Adipose tissue (tissue), 3 donors: Measurements from ENCODE around the gene CEP128. TPM values are rescaled to one million over a fixed set of nuclear protein-coding genes. Genes with fewer than 3 reads are reported as not detected.

Experiments used
- H3K27ac ChIP-seq: one replicate; pipeline ENCODE4 v1.5.1; 2013; ENCODE audit warnings: low read depth, low read length
- WGBS, 3 donors: extraction: QIAGEN DNeasy Blood & Tissue Kit; methylation state at CpG; one replicate each; pipeline ENCODE4 v1.1.7; 2013; 5-methylcytosine and 5-hydroxymethylcytosine counted together
- polyA plus RNA-seq, 3 donors: library from polyadenylated mRNA; stranded (reverse); fragments of 200-250 nt; gene quantifications; one replicate each; pipeline ENCODE4 v1.2.3, GENCODE V29; 2013
- donor health status: healthy with polysubstance abuse.
- donor health status: Bipolar disorder and iron deficiency.
- donor health status: healthy.

The CEP128 gene
- polyA plus RNA-seq, 3 donors = 0.64 to 1.9 (median 1.9) TPM

- no peak overlapping the region for H3K27ac ChIP-seq
- 75 to 95% (median 95%) methylated on average over 3 of the region's 3 CpGs for WGBS, 3 donors
Measured at GRCh38 chr14:80839743-80840142, 101.8 kb downstream of the CEP128 start.

GRCh38 chr14:80809663-80810062 is 131.9 kb downstream of the CEP128 start:
- H3K27ac ChIP-seq = no peak overlapping the region

GRCh38 chr14:80805136-80805535 is 136.4 kb downstream of the CEP128 start:
- 72 to 93% (median 87%) methylated on average over 1 of the region's 1 CpG for WGBS, 3 donors
- no peak overlapping the region for H3K27ac ChIP-seq

- 93 to 96% (median 94%) methylated on average over 3 of the region's 3 CpGs for WGBS, 3 donors
- no peak overlapping the region for H3K27ac ChIP-seq
Measured at GRCh38 chr14:80798878-80799277, 142.7 kb downstream of the CEP128 start.

- no peak overlapping the region for H3K27ac ChIP-seq
- 92 to 94% (median 93%) methylated on average over 3 of the region's 3 CpGs for WGBS, 3 donors
Measured at GRCh38 chr14:80798211-80798610, 143.3 kb downstream of the CEP128 start.

GRCh38 chr14:80792771-80793170 is 148.8 kb downstream of the CEP128 start:
- H3K27ac ChIP-seq = no peak overlapping the region
- 95 to 97% (median 97%) methylated on average over 11 of the region's 11 CpGs for WGBS, 3 donors

- WGBS, 3 donors = 79 to 90% (median 89%) methylated on average over 1 of the region's 1 CpG
- H3K27ac ChIP-seq = no peak overlapping the region
Measured at GRCh38 chr14:80787876-80788275, 153.7 kb downstream of the CEP128 start.

- H3K27ac ChIP-seq = no peak overlapping the region
- 84 to 89% (median 87%) methylated on average over 4 of the region's 4 CpGs for WGBS, 3 donors
Measured at GRCh38 chr14:80784820-80785219, 156.7 kb downstream of the CEP128 start.

- no peak overlapping the region for H3K27ac ChIP-seq
- WGBS, 3 donors = 73 to 100% (median 76%) methylated on average over 1 of the region's 1 CpG
Measured at GRCh38 chr14:80781972-80782367, 159.6 kb downstream of the CEP128 start.

- WGBS, 3 donors = 39 to 93% (median 44%) methylated on average over 1 of the region's 1 CpG
- no peak overlapping the region for H3K27ac ChIP-seq
Measured at GRCh38 chr14:80780500-80780899, 161.0 kb downstream of the CEP128 start.

GRCh38 chr14:80776657-80777056 is 164.9 kb downstream of the CEP128 start:
- H3K27ac ChIP-seq = no peak overlapping the region
- 97 to 100% (median 99%) methylated on average over 1 of the region's 1 CpG for WGBS, 3 donors

- no peak overlapping the region for H3K27ac ChIP-seq
Measured at GRCh38 chr14:80776186-80776585, 165.4 kb downstream of the CEP128 start.

- no peak overlapping the region for H3K27ac ChIP-seq
- WGBS, 3 donors = 91 to 95% (median 94%) methylated on average over 5 of the region's 5 CpGs
Measured at GRCh38 chr14:80772504-80772903, 169.0 kb downstream of the CEP128 start.

GRCh38 chr14:80771201-80771600 is 170.3 kb downstream of the CEP128 start:
- no peak overlapping the region for H3K27ac ChIP-seq
- WGBS, 3 donors = 87 to 94% (median 89%) methylated on average over 1 of the region's 1 CpG

GRCh38 chr14:80770114-80770908 is 171.2 kb downstream of the CEP128 start:
- no peak overlapping the region for H3K27ac ChIP-seq

GRCh38 chr14:80768646-80769045 is 172.9 kb downstream of the CEP128 start:
- WGBS, 3 donors = 79 to 89% (median 82%) methylated on average over 3 of the region's 3 CpGs
- H3K27ac ChIP-seq = no peak overlapping the region

More at GRCh38 chr14:80770114-80770908, 171.2 kb downstream of the CEP128 start:
- 82 to 90% (median 82%) methylated on average over 1 of the region's 1 CpG for WGBS, 3 donors

GRCh38 chr14:80764921-80765507 is 176.5 kb downstream of the CEP128 start:
- WGBS, 3 donors = 89 to 94% (median 92%) methylated on average over 6 of the region's 6 CpGs

GRCh38 chr14:80764496-80764895 is 177.0 kb downstream of the CEP128 start:
- 88 to 100% methylated on average over 1 of the region's 1 CpG; no CpG with 5 or more reads in 1 of the 3 donors for WGBS, 3 donors

More at GRCh38 chr14:80764921-80765507, 176.5 kb downstream of the CEP128 start:
- H3K27ac ChIP-seq = no peak overlapping the region

GRCh38 chr14:80762641-80763228 is 178.8 kb downstream of the CEP128 start:
- WGBS, 3 donors = 96 to 99% (median 97%) methylated on average over 3 of the region's 3 CpGs
- no peak overlapping the region for H3K27ac ChIP-seq

More at GRCh38 chr14:80764496-80764895, 177.0 kb downstream of the CEP128 start:
- H3K27ac ChIP-seq = no peak overlapping the region
